Thyroid gland (tissue), 4 donors: ENCODE results near the gene RASGRF1. TPM values are rescaled to one million over a fixed set of nuclear protein-coding genes. Genes with fewer than 3 reads are reported as not detected.

Experiments
- DNase-seq, 2 donors: peaks; one replicate each; pipeline ENCODE4 v3.0.0-alpha.2; 2019
- H3K27ac ChIP-seq, 3 donors: fragments of 200-600 bp; sonication (generic); 1 replicate in 2 of 3; 2 replicates in 1 of 3; pipeline ENCODE4 v1.5.1; 2016 to 2019; ENCODE audit warnings: mild to moderate bottlenecking in 1 of 3, moderate library complexity in 1 of 3
- H3K27me3 ChIP-seq: fragments of 200-600 bp; sonication (generic); one replicate; pipeline ENCODE4 v1.5.1; 2019
- H3K36me3 ChIP-seq, 2 donors: fragments of 200-600 bp; sonication (generic); one replicate each; pipeline ENCODE4 v1.5.1; 2016 to 2019
- H3K4me1 ChIP-seq, 2 donors: fragments of 200-600 bp; sonication (generic); one replicate each; pipeline ENCODE4 v1.5.1; 2017 to 2019
- H3K4me3 ChIP-seq, 3 donors: fragments of 200-600 bp; sonication (generic); replicated peaks in 1 of 3; 1 replicate in 2 of 3; 2 replicates in 1 of 3; pipeline ENCODE4 v1.5.1; 2016; ENCODE audit warnings: mild to moderate bottlenecking in 1 of 3
- H3K9me3 ChIP-seq: fragments of 200-600 bp; sonication (generic); one replicate; pipeline ENCODE4 v1.5.1; 2017
- CTCF ChIP-seq, 6 experiments: fragments of 200-600 bp in 3 of 6; fragments of 450-650 bp in 3 of 6; sonication (generic) in 3 of 6; IDR thresholded peaks; one replicate each; pipeline ENCODE4 v1.5.1; 2016 to 2019; ENCODE audit warnings: antibody characterized with exemption in 6 of 6, mild to moderate bottlenecking in 2 of 6, inconsistent platforms in 1 of 6, moderate library complexity in 1 of 6
- POLR2A ChIP-seq, 2 donors: fragments of 450-650 bp; IDR thresholded peaks; one replicate each; pipeline ENCODE4 v1.6.1; 2017; ENCODE audit warnings: antibody characterized with exemption in 2 of 2, mild to moderate bottlenecking in 2 of 2, moderate library complexity in 1 of 2
- WGBS, 2 donors: methylation state at CpG; one replicate each; pipeline ENCODE4 v1.1.5; 2017; 5-methylcytosine and 5-hydroxymethylcytosine counted together
- intact Hi-C: fragments of 100-400 bp; cut with DNase I; formaldehyde crosslinking; loops from one replicate; pipeline ENCODE4 v1.15.1; 2023
- total RNA-seq, 4 donors: library from RNA; depleted of rRNA; stranded (reverse); fragments of >200 nt; gene quantifications; one replicate each; pipeline ENCODE4 v1.2.3, GENCODE V29; 2016

Gene RASGRF1
- total RNA-seq, 4 donors from 2014 or later = 0.40 TPM; not detected in 3

DNA sequence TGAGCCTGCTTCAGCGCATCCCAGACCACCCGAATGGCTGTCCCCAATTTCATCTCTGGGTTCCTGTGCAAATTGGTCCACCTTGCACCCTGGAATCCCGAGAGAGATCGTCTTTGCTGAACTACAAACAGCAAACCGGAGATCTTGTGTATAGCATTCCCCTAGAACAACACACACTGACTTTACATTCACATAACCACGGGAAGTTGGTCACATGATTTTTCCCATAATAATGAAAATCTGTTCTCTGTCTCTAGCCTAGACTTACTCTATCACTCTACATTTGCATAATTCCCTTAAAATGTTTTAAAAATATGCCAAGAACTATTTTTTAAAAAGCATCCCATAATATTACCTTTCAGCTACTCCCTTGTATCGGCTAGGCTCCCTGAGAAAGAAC lies 180.3 kb downstream of the RASGRF1 start:
- Histone ChIP-seq H3K27me3 (no peaks in the 10 kb centered on the region), H3K27ac (no peak overlapping the region), H3K4me1 (peaks cover 9 to 31% of the 10 kb centered on the region in 2 donors), H3K36me3 (peaks cover 9 to 21% of the 10 kb centered on the region in 2 donors), H3K9me3 (no peaks in the 10 kb centered on the region), H3K4me3 (no peak overlapping the region)
- WGBS, 2 donors = 85 to 89% methylated on average over 7 of the region's 7 CpGs
- intact Hi-C loops = no loop called here
- DNase-seq = no peak
- no peak for TF ChIP-seq POLR2A (IDR thresholded peaks at IDR 0.05)
- TF ChIP-seq CTCF (IDR thresholded peaks at IDR 0.05) = no peak

Other genes starting within 250 kb of the RASGRF1 start
- 100 to 1,000 TPM; 264 to 326 (median 298) TPM for gene MORF4L1, start 217.9 kb downstream of the RASGRF1 start, total RNA-seq
- gene CTSH, start 145.7 kb downstream of the RASGRF1 start, total RNA-seq = 100 to 1,000 TPM in 3 of 4 donors, 10 to 100 TPM in 1; 91.1 to 123 (median 110) TPM
- gene ANKRD34C, start 191.9 kb upstream of the RASGRF1 start, total RNA-seq = under 1 TPM in 1 of 4 donors, not detected in 3; 0.13 TPM
- 100 to 1,000 TPM; 156 to 235 (median 190) TPM for gene TMED3, start 220.3 kb upstream of the RASGRF1 start, total RNA-seq